IMR-90 (cell line): ENCODE data around the gene ACYP1.

Experiments used
- CEBPB ChIP-seq: IDR thresholded peaks from 2 replicates; pipeline ENCODE4 v1.6.1; 2012; ENCODE audit warnings: low read depth, low read length, improper control_type of control experiment
- POLR2A ChIP-seq: IDR thresholded peaks from 2 replicates; pipeline ENCODE4 v1.6.1; 2012; ENCODE audit warnings: mild to moderate bottlenecking, low read depth, low read length
- RAD21 ChIP-seq: IDR thresholded peaks from 2 replicates; pipeline ENCODE4 v1.6.1; 2012; ENCODE audit warnings: low read length, improper control_type of control experiment
- RFX5 ChIP-seq: IDR thresholded peaks from 2 replicates; pipeline ENCODE4 v1.8.0; 2012; ENCODE audit warnings: low read depth, mild to moderate bottlenecking, low read length, moderate library complexity
- TF ChIP-seq, protein P1 (sequence below): conservative IDR thresholded peaks from 2 replicates; pipeline ENCODE4 v1.5.1; 2012; ENCODE audit warnings: mild to moderate bottlenecking, low read depth, low read length, improper control_type of control experiment

- TF ChIP-seq RFX5 (no peak), CEBPB (no peak), POLR2A (no peak), RAD21 (no peak)
- TF ChIP-seq, protein P1, sequence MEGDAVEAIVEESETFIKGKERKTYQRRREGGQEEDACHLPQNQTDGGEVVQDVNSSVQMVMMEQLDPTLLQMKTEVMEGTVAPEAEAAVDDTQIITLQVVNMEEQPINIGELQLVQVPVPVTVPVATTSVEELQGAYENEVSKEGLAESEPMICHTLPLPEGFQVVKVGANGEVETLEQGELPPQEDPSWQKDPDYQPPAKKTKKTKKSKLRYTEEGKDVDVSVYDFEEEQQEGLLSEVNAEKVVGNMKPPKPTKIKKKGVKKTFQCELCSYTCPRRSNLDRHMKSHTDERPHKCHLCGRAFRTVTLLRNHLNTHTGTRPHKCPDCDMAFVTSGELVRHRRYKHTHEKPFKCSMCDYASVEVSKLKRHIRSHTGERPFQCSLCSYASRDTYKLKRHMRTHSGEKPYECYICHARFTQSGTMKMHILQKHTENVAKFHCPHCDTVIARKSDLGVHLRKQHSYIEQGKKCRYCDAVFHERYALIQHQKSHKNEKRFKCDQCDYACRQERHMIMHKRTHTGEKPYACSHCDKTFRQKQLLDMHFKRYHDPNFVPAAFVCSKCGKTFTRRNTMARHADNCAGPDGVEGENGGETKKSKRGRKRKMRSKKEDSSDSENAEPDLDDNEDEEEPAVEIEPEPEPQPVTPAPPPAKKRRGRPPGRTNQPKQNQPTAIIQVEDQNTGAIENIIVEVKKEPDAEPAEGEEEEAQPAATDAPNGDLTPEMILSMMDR, result no peak
Measured at GRCh38 chr14:75063013-75063412, 811 bp downstream of the ACYP1 start.
